HUES6 (cell line): ENCODE results near the gene GALR2.

Source experiments
- H3K27ac ChIP-seq: 2 replicates; pipeline ENCODE4 v1.7.0; 2013; ENCODE audit warnings: low read depth, mild to moderate bottlenecking, low read length, inconsistent platforms
- H3K27me3 ChIP-seq: 2 replicates; pipeline ENCODE4 v1.6.1; 2013; ENCODE audit warnings: low read length; ENCODE audit not compliant: control insufficient read depth, insufficient read depth
- H3K36me3 ChIP-seq: 2 replicates; pipeline ENCODE4 v1.6.1; 2013; ENCODE audit warnings: low read length; ENCODE audit not compliant: control insufficient read depth, insufficient read depth
- H3K4me1 ChIP-seq: 2 replicates; pipeline ENCODE4 v1.6.1; 2013; ENCODE audit warnings: low read length; ENCODE audit not compliant: control insufficient read depth, insufficient read depth
- H3K4me3 ChIP-seq: 2 replicates; pipeline ENCODE4 v1.5.1; 2013; ENCODE audit warnings: low read depth, low read length
- H3K9ac ChIP-seq: one replicate; pipeline ENCODE4 v1.6.1; 2013; ENCODE audit warnings: mild to moderate bottlenecking, low read length
- H3K9me3 ChIP-seq: 2 replicates; pipeline ENCODE4 v1.6.1; 2013; ENCODE audit warnings: low read depth, low read length; ENCODE audit not compliant: control insufficient read depth, insufficient read depth

GALR2 gene

DNA sequence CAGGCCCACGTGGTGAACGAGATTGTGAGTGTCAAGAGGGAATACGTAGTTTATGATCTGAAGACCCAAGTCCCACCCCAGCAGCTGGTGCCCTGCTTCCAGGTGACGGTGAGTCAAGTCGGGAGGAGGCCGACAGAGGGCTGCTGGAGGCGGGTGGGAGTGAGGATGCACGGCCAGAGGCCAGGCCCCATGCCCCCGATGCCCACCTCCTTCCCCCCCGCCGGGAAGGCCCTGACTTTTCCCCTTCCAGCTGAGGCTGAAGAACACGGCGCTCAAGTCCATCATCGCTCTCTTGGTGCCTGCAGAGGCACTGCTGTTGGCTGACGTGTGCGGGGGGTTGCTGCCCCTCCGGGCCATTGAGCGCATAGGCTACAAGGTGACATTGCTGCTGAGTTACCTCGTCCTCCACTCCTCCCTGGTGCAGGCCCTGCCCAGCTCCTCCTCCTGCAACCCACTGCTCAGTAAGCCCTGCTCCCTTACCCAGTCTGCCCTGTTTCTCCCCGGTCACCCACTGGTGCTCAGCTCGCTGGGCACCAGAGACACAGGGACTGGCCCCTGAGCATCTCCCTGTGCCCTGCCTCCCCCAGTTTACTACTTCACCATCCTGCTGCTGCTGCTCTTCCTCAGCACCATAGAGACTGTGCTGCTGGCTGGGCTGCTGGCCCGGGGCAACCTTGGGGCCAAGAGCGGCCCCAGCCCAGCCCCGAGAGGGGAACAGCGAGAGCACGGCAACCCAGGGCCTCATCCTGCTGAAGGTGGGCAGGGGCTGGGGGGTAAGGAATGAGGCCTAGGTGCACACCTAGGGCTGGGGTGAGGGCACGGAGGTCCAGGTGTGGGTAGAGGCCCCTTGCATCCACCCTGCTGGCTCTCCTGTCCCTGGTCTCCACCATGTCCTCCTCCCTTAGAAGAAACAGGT, 7.0 kb downstream of the GALR2 start:
- H3K27ac ChIP-seq = no peak overlapping the region
- H3K9ac ChIP-seq = no peak overlapping the region
- H3K4me3 ChIP-seq = no peak overlapping the region
- H3K9me3 ChIP-seq = no peaks in the 10 kb centered on the region
- peaks cover 46% of the 10 kb centered on the region for H3K36me3 ChIP-seq
- peaks cover 37% of the 10 kb centered on the region for H3K27me3 ChIP-seq
- H3K4me1 ChIP-seq = peaks cover 29% of the 10 kb centered on the region

DNA sequence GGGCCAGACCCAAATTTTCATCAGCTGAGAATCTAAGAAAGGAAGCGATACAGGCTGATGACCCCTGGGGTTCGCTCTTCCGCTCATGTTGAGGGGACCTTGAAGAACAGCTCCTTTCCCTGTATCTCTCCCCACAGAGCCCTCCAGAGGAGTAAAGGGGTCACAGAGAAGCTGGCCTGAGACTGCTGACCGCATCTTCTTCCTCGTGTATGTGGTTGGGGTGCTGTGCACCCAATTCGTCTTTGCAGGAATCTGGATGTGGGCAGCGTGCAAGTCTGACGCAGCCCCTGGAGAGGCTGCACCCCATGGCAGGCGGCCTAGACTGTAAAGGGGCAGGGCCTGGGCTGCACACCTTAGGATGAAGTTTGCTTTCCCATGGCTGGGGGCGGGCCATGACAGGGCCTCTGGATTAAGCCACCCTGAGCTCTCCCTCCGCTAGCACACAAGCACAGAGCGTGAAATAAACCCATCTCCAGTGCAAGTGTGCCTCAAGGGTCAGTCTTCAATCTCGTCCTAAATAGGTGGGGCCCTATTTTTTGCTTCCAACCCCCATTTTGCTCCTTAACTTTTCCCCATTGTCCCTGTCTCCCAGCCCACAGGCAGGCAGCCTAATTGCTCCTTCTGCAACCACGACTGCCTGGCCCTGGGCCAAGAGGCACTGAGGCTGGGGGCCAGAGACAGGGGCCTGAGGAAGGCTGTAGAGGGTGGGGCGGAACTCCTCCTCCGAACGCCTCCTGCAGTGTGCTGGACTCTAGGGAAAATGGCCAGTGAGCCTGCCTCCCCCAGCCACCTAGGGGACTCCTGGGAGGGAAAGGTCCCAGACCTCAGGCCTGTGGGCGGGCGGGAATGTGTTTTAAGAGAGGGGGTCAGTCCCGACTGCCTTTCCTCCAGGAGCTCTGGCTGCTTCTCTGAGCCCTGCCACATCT, 8.0 kb downstream of the GALR2 start:
- H3K4me3 ChIP-seq = no peak overlapping the region
- H3K9ac ChIP-seq = no peak overlapping the region
- peaks cover 56% of the 10 kb centered on the region for H3K36me3 ChIP-seq
- peaks cover 19% of the 10 kb centered on the region for H3K4me1 ChIP-seq
- peaks cover 27% of the 10 kb centered on the region for H3K27me3 ChIP-seq
- no peaks in the 10 kb centered on the region for H3K9me3 ChIP-seq
- no peak overlapping the region for H3K27ac ChIP-seq

DNA sequence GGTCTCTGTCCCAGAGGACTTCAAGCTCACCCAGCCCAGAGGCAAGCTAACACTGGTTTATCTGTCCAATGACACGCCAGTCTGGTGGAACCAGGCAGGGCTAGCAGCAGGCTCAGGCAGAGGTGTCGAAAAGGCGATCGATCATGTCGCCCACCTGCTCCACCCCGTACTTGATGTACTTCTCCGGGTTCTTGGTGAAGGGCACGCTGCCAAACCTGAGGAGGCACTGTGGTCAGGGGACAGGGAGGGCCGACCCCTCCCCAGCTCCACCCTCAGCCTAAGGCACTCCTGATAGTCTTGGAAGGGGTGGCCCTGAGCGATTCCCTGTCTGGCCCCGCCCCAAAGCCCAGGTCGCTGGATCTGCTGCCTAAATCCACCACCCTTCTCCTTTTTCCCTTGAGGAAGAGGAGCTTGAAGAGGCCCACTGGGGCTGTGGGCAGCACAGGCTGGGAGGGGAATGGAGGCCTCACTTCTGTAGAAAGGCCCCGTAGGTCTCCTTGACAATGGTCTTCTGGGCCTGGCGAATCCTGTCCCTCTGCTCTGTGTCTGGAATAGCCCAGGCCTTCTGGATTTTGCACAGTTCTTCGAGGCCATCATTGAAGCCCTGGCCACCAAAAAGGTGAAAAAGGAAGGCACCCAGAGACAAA, 9.1 kb downstream of the GALR2 start:
- no peak overlapping the region for H3K27ac ChIP-seq
- H3K4me1 ChIP-seq = peaks cover 19% of the 10 kb centered on the region
- H3K36me3 ChIP-seq = peaks cover 67% of the 10 kb centered on the region
- peaks cover 16% of the 10 kb centered on the region for H3K27me3 ChIP-seq
- no peak overlapping the region for H3K4me3 ChIP-seq
- no peak overlapping the region for H3K9ac ChIP-seq
- H3K9me3 ChIP-seq = no peaks in the 10 kb centered on the region

DNA sequence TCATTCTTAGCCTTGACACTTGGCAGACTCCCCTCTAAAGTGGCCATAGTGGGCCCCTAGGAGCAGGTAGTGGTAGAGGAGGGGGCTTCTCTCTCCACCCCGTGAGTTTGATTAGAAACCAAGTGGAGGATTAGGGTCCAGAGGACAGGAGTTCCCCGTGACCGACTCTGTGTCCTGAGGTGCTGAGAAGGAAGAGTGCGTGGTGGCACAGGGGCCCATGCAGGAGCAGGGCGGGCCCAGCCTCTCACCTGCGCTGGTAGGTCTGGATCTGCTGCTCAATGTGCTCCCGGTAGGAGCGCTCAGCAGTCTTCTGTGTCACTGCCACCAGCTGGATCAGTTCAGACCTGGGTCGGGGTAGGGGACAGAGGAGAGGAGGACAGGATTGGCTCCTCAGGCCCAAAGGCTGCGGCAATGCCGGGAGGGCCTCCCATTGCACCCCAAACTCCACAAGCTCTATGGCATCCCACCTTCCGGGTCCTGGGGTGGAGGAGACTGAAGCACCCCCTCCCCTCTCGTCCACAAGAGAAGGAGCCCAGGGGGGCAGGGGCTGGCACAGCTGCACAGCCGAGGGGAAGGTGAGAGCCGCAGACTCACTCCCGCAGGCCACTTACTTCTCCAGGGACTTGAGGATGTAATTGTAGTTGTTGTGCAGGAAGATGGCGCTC, 10.6 kb downstream of the GALR2 start:
- Histone ChIP-seq H3K36me3 (peaks cover 82% of the 10 kb centered on the region), H3K4me3 (no peak overlapping the region), H3K27ac (no peak overlapping the region), H3K27me3 (peaks cover under 1% of the 10 kb centered on the region; the same call in 1 of the 2 replicates), H3K9ac (no peak overlapping the region), H3K9me3 (no peaks in the 10 kb centered on the region), H3K4me1 (peaks cover 7% of the 10 kb centered on the region)

DNA sequence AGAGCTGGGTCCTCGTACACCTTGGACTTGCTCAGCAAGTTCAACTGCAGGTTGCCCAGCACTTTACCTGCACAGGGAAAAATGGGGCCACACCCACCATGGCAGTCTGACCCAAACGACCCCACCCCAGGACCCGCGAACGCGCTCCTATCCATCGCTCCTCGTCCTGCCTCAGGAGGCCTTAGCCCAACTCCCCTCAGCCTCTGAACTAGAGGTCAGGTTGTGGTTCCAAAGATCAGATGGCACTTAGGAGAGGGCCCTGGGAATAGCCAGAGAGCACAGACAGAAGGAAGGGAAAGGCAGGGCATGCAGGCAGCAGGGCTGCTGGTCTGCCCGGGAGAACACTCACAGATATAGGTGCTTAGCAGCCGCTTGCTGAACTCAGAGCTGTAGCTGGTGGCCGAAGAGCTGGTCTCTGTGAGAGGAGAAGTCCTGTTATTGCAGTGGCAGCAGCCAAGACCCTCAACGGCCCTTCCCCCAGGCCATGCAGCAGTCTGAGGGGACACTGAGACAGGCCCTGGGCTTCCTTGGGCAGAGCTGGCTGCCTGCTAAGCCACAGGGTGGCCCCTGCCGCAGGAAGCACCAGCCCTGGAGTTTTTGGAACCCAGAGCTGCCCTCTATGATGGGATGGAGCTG, 11.3 kb downstream of the GALR2 start:
- Histone ChIP-seq H3K9ac (no peak overlapping the region), H3K4me1 (no peaks in the 10 kb centered on the region; the same call in 1 of the 2 replicates), H3K27ac (no peak overlapping the region), H3K27me3 (no peaks in the 10 kb centered on the region), H3K9me3 (no peaks in the 10 kb centered on the region), H3K36me3 (peaks cover 89% of the 10 kb centered on the region), H3K4me3 (no peak overlapping the region)

DNA sequence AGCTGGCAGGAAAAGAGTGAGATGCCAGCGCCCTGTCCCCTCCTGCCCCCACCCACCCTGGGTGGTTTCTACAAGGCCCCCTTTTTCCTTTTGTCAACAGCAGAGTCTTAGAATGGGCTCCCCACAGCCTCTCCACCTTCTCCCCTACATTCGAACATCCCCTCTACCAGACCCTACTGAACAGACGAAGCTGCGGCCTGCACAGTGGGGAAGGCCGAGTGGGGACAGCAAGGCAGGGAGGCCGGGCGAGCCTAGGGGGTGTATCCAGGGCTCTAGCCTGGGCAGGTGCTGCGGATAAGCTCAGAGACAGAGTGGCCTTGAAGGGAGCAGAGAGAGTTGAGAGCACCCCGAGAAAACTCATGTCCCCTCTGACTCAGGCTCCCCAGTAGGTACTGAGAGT, 11.8 kb downstream of the GALR2 start:
- Histone ChIP-seq H3K27ac (no peak overlapping the region), H3K9me3 (no peaks in the 10 kb centered on the region), H3K4me1 (no peaks in the 10 kb centered on the region), H3K36me3 (peaks cover 94% of the 10 kb centered on the region), H3K4me3 (no peak overlapping the region), H3K9ac (no peak overlapping the region), H3K27me3 (no peaks in the 10 kb centered on the region)

DNA sequence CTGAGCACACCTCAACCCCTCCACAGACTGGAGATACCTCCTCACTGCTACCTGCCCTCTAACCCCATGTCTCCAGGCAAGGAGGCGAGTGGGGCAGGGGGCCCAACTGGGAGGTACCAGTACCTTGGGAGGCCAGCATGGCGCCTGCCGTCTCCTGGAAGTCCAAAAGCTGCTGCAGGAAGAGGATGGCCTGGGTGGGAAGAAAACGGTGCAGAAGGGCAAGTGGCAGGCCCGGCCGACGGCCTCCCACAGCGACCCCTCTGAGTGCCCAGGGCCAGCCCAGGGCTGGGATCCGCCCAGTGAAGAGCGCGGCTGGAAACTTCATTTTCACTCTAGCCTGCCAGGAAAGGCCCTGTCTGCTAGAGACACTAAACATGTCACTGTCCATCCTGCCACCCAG, 12.9 kb downstream of the GALR2 start:
- H3K4me3 ChIP-seq = no peak overlapping the region
- no peaks in the 10 kb centered on the region for H3K4me1 ChIP-seq
- no peak overlapping the region for H3K9ac ChIP-seq
- H3K27ac ChIP-seq = no peak overlapping the region
- H3K36me3 ChIP-seq = peaks cover 95% of the 10 kb centered on the region
- no peaks in the 10 kb centered on the region for H3K9me3 ChIP-seq
- no peaks in the 10 kb centered on the region for H3K27me3 ChIP-seq

DNA sequence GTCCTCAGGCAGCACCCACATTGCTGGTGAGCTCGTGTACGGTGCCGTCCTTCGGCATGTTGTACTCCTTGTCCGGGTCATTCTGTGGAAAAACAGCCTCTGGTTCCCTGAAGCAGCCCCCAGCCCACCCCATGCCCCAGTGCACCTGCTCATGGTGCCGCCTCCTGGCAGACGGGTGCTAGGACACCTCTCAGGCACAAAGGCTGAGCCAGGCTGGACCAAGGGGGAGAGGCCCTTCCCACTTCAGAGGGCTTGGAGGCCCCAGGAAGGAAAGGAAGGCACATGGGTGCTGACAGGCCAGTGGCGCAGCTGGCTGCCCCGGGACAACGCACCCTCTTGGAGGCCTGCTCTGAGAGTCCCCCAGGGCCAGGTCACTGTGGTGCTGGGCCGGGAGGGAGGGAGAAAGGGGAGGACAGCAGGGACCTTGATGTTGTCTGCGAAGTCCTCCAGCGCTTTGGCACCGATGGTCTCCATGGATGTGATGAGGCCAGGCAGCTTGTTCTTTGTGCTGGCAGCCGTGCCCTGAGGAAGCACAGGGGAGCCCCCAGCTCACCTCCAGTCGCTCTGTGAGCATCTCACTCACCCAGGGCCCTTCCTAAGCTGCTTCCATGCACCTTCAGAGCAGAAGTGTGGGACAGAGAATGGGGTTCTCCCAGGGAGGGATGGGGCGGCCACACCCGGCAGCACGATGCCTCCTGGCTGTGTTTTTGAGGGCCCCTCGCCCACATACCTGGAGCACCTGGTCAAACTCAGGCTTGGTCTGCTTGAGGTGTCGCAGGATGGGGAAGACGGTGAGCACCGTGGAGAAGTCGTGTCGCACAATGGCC, 13.7 kb downstream of the GALR2 start:
- H3K36me3 ChIP-seq = peaks cover 95% of the 10 kb centered on the region
- no peaks in the 10 kb centered on the region for H3K4me1 ChIP-seq
- no peak overlapping the region for H3K4me3 ChIP-seq
- H3K27ac ChIP-seq = no peak overlapping the region
- no peaks in the 10 kb centered on the region for H3K27me3 ChIP-seq
- H3K9ac ChIP-seq = no peak overlapping the region
- no peaks in the 10 kb centered on the region for H3K9me3 ChIP-seq

DNA sequence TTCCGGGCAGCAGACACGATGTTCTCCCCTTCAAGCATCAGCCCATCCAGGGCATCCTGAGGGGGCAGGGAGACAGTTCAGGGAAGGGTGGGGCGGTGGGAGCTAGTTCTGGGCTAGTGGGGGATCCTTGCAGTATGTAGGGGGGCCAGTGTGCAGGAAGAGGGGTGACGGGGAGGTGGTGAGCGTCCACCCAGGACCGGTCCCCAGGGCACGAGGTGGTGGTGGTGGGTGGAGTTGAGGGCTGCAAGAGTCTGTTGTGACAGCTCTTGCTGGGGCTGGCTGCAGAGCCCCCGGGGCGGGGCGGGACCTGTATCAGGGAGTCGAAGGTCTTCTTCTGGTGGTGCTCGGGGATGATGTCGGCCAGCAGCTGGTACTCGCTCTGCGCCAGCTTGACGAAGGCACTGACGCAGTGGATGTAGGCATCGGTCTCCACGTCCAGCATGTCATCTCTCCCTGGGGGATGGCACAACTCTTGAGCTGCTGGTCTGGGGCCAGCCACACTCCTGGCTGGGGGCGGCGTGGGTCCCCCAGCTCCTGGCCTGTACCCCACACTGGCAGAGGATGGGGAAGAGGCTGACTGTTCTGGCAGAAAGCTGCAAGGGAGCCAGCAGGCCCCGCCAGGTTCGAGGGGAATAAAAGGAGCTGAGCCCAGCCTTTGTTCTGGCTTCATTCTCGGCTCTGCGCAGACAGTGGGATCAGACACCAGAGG, 14.4 kb downstream of the GALR2 start:
- Histone ChIP-seq H3K27me3 (no peaks in the 10 kb centered on the region), H3K9me3 (no peaks in the 10 kb centered on the region), H3K4me3 (no peak overlapping the region), H3K27ac (no peak overlapping the region), H3K4me1 (no peaks in the 10 kb centered on the region), H3K9ac (no peak overlapping the region), H3K36me3 (peaks cover 95% of the 10 kb centered on the region)
